Testis (tissue), 2 donors: ENCODE measurements around the gene CYP27C1.

ENCODE experiments used
- POLR2A ChIP-seq: fragments of 450-650 bp; IDR thresholded peaks from one replicate; pipeline ENCODE4 v1.6.1; 2017; ENCODE audit warnings: antibody characterized with exemption, mild to moderate bottlenecking, moderate library complexity
- TF ChIP-seq, protein P1 (sequence below), 3 experiments: fragments of 450-650 bp in 2 of 3; fragments of 200-600 bp in 1 of 3; sonication (generic) in 1 of 3; IDR thresholded peaks; one replicate each; pipeline ENCODE4 v1.5.1; 2016 to 2019; ENCODE audit warnings: antibody characterized with exemption in 3 of 3, mild to moderate bottlenecking in 2 of 3, moderate library complexity in 1 of 3

DNA sequence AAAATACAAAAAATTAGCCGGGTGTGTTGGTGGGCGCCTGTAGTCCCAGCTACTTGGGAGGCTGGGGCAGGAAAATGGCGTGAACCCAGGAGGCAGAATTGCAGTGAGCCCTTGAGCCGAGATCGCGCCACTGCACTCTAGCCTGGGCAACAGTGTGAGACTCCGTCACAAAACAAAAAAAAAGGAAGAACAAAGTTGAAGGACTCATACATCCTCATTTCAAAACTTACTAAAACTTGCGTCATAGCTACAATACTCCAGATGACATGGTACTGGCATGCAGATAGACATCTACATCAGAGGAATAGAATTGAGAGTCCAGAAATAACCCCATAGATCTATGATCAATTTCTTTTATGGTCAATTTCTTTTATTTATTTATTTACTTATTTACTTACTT, 13.6 kb upstream of the CYP27C1 start:
- no peak for TF ChIP-seq POLR2A
- TF ChIP-seq, protein P1, sequence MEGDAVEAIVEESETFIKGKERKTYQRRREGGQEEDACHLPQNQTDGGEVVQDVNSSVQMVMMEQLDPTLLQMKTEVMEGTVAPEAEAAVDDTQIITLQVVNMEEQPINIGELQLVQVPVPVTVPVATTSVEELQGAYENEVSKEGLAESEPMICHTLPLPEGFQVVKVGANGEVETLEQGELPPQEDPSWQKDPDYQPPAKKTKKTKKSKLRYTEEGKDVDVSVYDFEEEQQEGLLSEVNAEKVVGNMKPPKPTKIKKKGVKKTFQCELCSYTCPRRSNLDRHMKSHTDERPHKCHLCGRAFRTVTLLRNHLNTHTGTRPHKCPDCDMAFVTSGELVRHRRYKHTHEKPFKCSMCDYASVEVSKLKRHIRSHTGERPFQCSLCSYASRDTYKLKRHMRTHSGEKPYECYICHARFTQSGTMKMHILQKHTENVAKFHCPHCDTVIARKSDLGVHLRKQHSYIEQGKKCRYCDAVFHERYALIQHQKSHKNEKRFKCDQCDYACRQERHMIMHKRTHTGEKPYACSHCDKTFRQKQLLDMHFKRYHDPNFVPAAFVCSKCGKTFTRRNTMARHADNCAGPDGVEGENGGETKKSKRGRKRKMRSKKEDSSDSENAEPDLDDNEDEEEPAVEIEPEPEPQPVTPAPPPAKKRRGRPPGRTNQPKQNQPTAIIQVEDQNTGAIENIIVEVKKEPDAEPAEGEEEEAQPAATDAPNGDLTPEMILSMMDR (IDR thresholded peaks at IDR 0.05): no peak
